GM23338 (cell line): ENCODE data around the gene TM6SF1. TPM values are rescaled to one million over a fixed set of nuclear protein-coding genes. Genes with fewer than 3 reads are reported as not detected.

Experiments used
- ATAC-seq: fragments of 200-7000 bp; cut with Tn5 transposase; 3 replicates; pipeline ENCODE4 v1.9.1; 2020
- DNase-seq: peaks from one replicate; pipeline ENCODE4 v3.0.0-alpha.2; 2015; ENCODE audit warnings: low spot score
- H2AFZ ChIP-seq: fragments of 200-600 bp; sonication (generic); 2 replicates; pipeline ENCODE4 v1.8.0; 2016; ENCODE audit warnings: antibody characterized with exemption, mild to moderate bottlenecking, moderate library complexity
- H3F3A ChIP-seq: fragments of 200-600 bp; sonication (generic); replicated peaks from 2 replicates; pipeline ENCODE4 v1.8.0; 2017; ENCODE audit warnings: antibody characterized with exemption, mixed run types, low read depth
- H3K27ac ChIP-seq: fragments of 200-600 bp; sonication (generic); 2 replicates; pipeline ENCODE4 v1.6.1; 2016; ENCODE audit warnings: low read depth
- H3K27me3 ChIP-seq: fragments of 200-600 bp; sonication (generic); 2 replicates; pipeline ENCODE4 v1.8.0; 2016; ENCODE audit warnings: mild to moderate bottlenecking, mixed run types, moderate library complexity; ENCODE audit not compliant: insufficient read depth
- H3K36me3 ChIP-seq: fragments of 200-600 bp; sonication (generic); 2 replicates; pipeline ENCODE4 v1.8.0; 2016; ENCODE audit warnings: mild to moderate bottlenecking; ENCODE audit not compliant: insufficient read depth
- H3K4me1 ChIP-seq: fragments of 200-600 bp; sonication (generic); 2 replicates; pipeline ENCODE4 v1.8.0; 2016; ENCODE audit warnings: mild to moderate bottlenecking, moderate library complexity; ENCODE audit not compliant: insufficient read depth
- H3K4me2 ChIP-seq: fragments of 200-600 bp; sonication (generic); 2 replicates; pipeline ENCODE4 v1.7.1; 2017; ENCODE audit warnings: mixed run types
- H3K4me3 ChIP-seq: fragments of 200-600 bp; sonication (generic); 2 replicates; pipeline ENCODE4 v1.6.1; 2016; ENCODE audit warnings: mixed run types
- H3K79me2 ChIP-seq: fragments of 200-600 bp; sonication (generic); replicated peaks from 2 replicates; pipeline ENCODE4 v1.8.0; 2017; ENCODE audit warnings: mild to moderate bottlenecking; ENCODE audit not compliant: insufficient read depth
- H3K9me2 ChIP-seq: fragments of 200-600 bp; sonication (generic); 2 replicates; pipeline ENCODE4 v1.8.0; 2017; ENCODE audit not compliant: insufficient read depth
- H4K20me1 ChIP-seq: fragments of 200-600 bp; sonication (generic); replicated peaks from 2 replicates; pipeline ENCODE4 v1.8.0; 2017; ENCODE audit warnings: mild to moderate bottlenecking; ENCODE audit not compliant: insufficient read depth
- H3K27ac Mint-ChIP-seq: 2 replicates; pipeline ENCODE4 v1.8.0; 2020; ENCODE audit warnings: inconsistent platforms, mild to moderate bottlenecking, moderate library complexity, mixed read lengths
- H3K27me3 Mint-ChIP-seq: 3 replicates; pipeline ENCODE4 v1.8.0; 2022; ENCODE audit warnings: low read depth, mild to moderate bottlenecking, moderate library complexity, mixed read lengths, inconsistent platforms; ENCODE audit not compliant: insufficient read depth, poor library complexity
- H3K36me3 Mint-ChIP-seq: 3 replicates; pipeline ENCODE4 v1.8.0; 2021; ENCODE audit warnings: low read depth, mild to moderate bottlenecking, inconsistent platforms, moderate library complexity, mixed read lengths
- H3K4me1 Mint-ChIP-seq: 3 replicates; pipeline ENCODE4 v1.8.0; 2020; ENCODE audit warnings: mild to moderate bottlenecking, inconsistent platforms, mixed read lengths
- H3K4me3 Mint-ChIP-seq: 3 replicates; pipeline ENCODE4 v1.8.0; 2021; ENCODE audit warnings: moderate library complexity, mild to moderate bottlenecking, inconsistent platforms, mixed read lengths
- H3K9me3 Mint-ChIP-seq: 3 replicates; pipeline ENCODE4 v1.8.0; 2020; ENCODE audit warnings: moderate library complexity, mild to moderate bottlenecking, inconsistent platforms, mixed read lengths
- EZH2phosphoT487 ChIP-seq: fragments of 200-600 bp; sonication (generic); IDR thresholded peaks from one replicate; pipeline ENCODE4 v1.8.1; 2018; ENCODE audit warnings: antibody characterized with exemption; ENCODE audit not compliant: unreplicated experiment
- JUNB ChIP-seq: IDR thresholded peaks from one replicate; pipeline ENCODE4 v1.6.1; 2016; ENCODE audit warnings: antibody characterized with exemption; ENCODE audit not compliant: unreplicated experiment
- ZNF114 ChIP-seq: fragments of 250-450 bp; sonication (Bioruptor Pico); IDR thresholded peaks from 2 replicates; pipeline ENCODE4 v1.5.0; 2020; ENCODE audit warnings: mild to moderate bottlenecking, moderate library complexity
- polyA plus RNA-seq: library from polyadenylated mRNA; unstranded; fragments of >200 nt; fragmentation: Nextera tagmentation; extraction: Ambion mirVana; gene quantifications from 2 replicates; pipeline ENCODE4 v1.2.1, GENCODE V29; 2016
- total RNA-seq: library from RNA; depleted of rRNA; stranded (reverse); fragments of >200 nt; shearing (Covaris generic); gene quantifications from 2 replicates; pipeline ENCODE4 v1.2.3, GENCODE V29; 2014
- TF ChIP-seq, protein P1 (sequence below): fragments of 250-450 bp; sonication (Bioruptor Pico); IDR thresholded peaks from 2 replicates; pipeline ENCODE4 v1.5.0; 2020; ENCODE audit warnings: mild to moderate bottlenecking, moderate library complexity
- TF ChIP-seq, protein P2 (sequence below), 2 experiments: fragments of 200-600 bp in 1 of 2; sonication (generic) in 1 of 2; conservative IDR thresholded peaks; 2 replicates each; pipeline versions ENCODE4 v1.5.1 to v1.6.1; 2016 to 2017; ENCODE audit warnings: antibody characterized with exemption in 2 of 2, low read depth in 2 of 2, mild to moderate bottlenecking in 2 of 2, moderate library complexity in 1 of 2

The TM6SF1 gene
- total and polyA plus RNA-seq, 2 experiments from 2014 or later, result 0.80 to 1.5 TPM

- no peaks in the 10 kb centered on the region for H3K27me3 ChIP-seq
- TF ChIP-seq, protein P1, sequence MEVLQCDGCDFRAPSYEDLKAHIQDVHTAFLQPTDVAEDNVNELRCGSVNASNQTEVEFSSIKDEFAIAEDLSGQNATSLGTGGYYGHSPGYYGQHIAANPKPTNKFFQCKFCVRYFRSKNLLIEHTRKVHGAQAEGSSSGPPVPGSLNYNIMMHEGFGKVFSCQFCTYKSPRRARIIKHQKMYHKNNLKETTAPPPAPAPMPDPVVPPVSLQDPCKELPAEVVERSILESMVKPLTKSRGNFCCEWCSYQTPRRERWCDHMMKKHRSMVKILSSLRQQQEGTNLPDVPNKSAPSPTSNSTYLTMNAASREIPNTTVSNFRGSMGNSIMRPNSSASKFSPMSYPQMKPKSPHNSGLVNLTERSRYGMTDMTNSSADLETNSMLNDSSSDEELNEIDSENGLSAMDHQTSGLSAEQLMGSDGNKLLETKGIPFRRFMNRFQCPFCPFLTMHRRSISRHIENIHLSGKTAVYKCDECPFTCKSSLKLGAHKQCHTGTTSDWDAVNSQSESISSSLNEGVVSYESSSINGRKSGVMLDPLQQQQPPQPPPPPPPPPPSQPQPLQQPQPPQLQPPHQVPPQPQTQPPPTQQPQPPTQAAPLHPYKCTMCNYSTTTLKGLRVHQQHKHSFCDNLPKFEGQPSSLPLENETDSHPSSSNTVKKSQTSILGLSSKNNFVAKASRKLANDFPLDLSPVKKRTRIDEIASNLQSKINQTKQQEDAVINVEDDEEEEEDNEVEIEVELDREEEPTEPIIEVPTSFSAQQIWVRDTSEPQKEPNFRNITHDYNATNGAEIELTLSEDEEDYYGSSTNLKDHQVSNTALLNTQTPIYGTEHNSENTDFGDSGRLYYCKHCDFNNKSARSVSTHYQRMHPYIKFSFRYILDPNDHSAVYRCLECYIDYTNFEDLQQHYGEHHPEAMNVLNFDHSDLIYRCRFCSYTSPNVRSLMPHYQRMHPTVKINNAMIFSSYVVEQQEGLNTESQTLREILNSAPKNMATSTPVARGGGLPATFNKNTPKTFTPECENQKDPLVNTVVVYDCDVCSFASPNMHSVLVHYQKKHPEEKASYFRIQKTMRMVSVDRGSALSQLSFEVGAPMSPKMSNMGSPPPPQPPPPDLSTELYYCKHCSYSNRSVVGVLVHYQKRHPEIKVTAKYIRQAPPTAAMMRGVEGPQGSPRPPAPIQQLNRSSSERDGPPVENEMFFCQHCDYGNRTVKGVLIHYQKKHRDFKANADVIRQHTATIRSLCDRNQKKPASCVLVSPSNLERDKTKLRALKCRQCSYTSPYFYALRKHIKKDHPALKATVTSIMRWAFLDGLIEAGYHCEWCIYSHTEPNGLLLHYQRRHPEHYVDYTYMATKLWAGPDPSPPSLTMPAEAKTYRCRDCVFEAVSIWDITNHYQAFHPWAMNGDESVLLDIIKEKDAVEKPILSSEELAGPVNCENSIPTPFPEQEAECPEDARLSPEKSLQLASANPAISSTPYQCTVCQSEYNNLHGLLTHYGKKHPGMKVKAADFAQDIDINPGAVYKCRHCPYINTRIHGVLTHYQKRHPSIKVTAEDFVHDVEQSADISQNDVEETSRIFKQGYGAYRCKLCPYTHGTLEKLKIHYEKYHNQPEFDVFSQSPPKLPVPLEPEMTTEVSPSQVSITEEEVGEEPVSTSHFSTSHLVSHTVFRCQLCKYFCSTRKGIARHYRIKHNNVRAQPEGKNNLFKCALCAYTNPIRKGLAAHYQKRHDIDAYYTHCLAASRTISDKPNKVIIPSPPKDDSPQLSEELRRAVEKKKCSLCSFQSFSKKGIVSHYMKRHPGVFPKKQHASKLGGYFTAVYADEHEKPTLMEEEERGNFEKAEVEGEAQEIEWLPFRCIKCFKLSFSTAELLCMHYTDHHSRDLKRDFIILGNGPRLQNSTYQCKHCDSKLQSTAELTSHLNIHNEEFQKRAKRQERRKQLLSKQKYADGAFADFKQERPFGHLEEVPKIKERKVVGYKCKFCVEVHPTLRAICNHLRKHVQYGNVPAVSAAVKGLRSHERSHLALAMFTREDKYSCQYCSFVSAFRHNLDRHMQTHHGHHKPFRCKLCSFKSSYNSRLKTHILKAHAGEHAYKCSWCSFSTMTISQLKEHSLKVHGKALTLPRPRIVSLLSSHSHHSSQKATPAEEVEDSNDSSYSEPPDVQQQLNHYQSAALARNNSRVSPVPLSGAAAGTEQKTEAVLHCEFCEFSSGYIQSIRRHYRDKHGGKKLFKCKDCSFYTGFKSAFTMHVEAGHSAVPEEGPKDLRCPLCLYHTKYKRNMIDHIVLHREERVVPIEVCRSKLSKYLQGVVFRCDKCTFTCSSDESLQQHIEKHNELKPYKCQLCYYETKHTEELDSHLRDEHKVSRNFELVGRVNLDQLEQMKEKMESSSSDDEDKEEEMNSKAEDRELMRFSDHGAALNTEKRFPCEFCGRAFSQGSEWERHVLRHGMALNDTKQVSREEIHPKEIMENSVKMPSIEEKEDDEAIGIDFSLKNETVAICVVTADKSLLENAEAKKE (CRISPR knock-in tag), result no peak
- TF ChIP-seq JUNB, result no peak
- TF ChIP-seq, protein P2, sequence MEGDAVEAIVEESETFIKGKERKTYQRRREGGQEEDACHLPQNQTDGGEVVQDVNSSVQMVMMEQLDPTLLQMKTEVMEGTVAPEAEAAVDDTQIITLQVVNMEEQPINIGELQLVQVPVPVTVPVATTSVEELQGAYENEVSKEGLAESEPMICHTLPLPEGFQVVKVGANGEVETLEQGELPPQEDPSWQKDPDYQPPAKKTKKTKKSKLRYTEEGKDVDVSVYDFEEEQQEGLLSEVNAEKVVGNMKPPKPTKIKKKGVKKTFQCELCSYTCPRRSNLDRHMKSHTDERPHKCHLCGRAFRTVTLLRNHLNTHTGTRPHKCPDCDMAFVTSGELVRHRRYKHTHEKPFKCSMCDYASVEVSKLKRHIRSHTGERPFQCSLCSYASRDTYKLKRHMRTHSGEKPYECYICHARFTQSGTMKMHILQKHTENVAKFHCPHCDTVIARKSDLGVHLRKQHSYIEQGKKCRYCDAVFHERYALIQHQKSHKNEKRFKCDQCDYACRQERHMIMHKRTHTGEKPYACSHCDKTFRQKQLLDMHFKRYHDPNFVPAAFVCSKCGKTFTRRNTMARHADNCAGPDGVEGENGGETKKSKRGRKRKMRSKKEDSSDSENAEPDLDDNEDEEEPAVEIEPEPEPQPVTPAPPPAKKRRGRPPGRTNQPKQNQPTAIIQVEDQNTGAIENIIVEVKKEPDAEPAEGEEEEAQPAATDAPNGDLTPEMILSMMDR (conservative IDR thresholded peaks at IDR 0.05; ENCODE audit: low read depth in 2 of 2), result no peak
- TF ChIP-seq ZNF114 (CRISPR knock-in tag), result no peak
- TF ChIP-seq EZH2phosphoT487, result no peak
- no peaks in the 10 kb centered on the region for H3K36me3 ChIP-seq
- H3K9me2 ChIP-seq, result peaks cover 7% of the 10 kb centered on the region; the same call in 1 of the 2 replicates
- no peak overlapping the region for H3K27ac ChIP-seq
- no peaks in the 10 kb centered on the region for H3K4me1 ChIP-seq
- no peak overlapping the region for H3K4me2 ChIP-seq
- Mint-ChIP-seq H3K36me3 (no peaks in the 10 kb centered on the region), H3K4me3 (no peak overlapping the region), H3K27ac (no peak overlapping the region), H3K4me1 (no peaks in the 10 kb centered on the region), H3K27me3 (peaks cover 2% of the 10 kb centered on the region), H3K9me3 (no peaks in the 10 kb centered on the region)
- no peak overlapping the region for H2AFZ ChIP-seq
- no peaks in the 10 kb centered on the region for H4K20me1 ChIP-seq
- DNase-seq, result no peak
- H3K79me2 ChIP-seq, result no peaks in the 10 kb centered on the region
- H3F3A ChIP-seq, result no peaks in the 10 kb centered on the region
- H3K4me3 ChIP-seq, result no peak overlapping the region
- ATAC-seq, result no peak
Measured at GRCh38 chr15:83092309-83092976, 15.0 kb upstream of the TM6SF1 start.
